CD4-positive, CD25-positive, alpha-beta regulatory T cell (primary cell): ENCODE measurements around the gene ZNF780B. TPM values are rescaled to one million over a fixed set of nuclear protein-coding genes. Genes with fewer than 3 reads are reported as not detected.

ENCODE experiments used
- polyA plus RNA-seq, 4 donors: library from polyadenylated mRNA; unstranded; fragments of 300-500 nt; fragmentation: Illumina TruSeq; gene quantifications; one replicate each; pipeline ENCODE4 v1.2.3, GENCODE V29; 2021
- total RNA-seq: library from RNA; stranded (reverse); gene quantifications from one replicate; pipeline ENCODE4 v1.2.3, GENCODE V29; 2022

Gene ZNF780B
- total and polyA plus RNA-seq, 5 donors from 2014 or later, result 6.4 to 15.5 (median 7.2) TPM

Other genes starting within 250 kb of the ZNF780B start
- gene DYRK1B, start 222.1 kb downstream of the ZNF780B start, total RNA-seq, result 32.6 TPM
- gene DYRK1B, start 222.1 kb downstream of the ZNF780B start, polyA plus RNA-seq, result 10 to 100 TPM in 3 of 4 donors, 1 to 10 TPM in 1; 7.2 to 12.8 (median 10.5) TPM
- 194 TPM for gene FBL, start 209.9 kb downstream of the ZNF780B start, total RNA-seq
- 100 to 1,000 TPM; 142 to 186 (median 166) TPM for gene FBL, start 209.9 kb downstream of the ZNF780B start, polyA plus RNA-seq
- gene FCGBP, start 121.6 kb downstream of the ZNF780B start, total RNA-seq, result 8.4 TPM
- under 1 TPM; 0.06 to 0.27 (median 0.21) TPM for gene FCGBP, start 121.6 kb downstream of the ZNF780B start, polyA plus RNA-seq
- 105 TPM for gene PSMC4, start 85.1 kb downstream of the ZNF780B start, total RNA-seq
- 100 to 1,000 TPM in 2 of 4 donors, 10 to 100 TPM in 2; 89.9 to 122 (median 101) TPM for gene PSMC4, start 85.1 kb downstream of the ZNF780B start, polyA plus RNA-seq
- gene ZNF546, start 59.2 kb downstream of the ZNF780B start, total RNA-seq, result 2.3 TPM
- 1 to 10 TPM; 4.8 to 5.8 (median 5.4) TPM for gene ZNF546, start 59.2 kb downstream of the ZNF780B start, polyA plus RNA-seq
- gene ZNF780A, start 34.7 kb upstream of the ZNF780B start, total RNA-seq, result 10.4 TPM
- 10 to 100 TPM; 10.9 to 19.1 (median 13.4) TPM for gene ZNF780A, start 34.7 kb upstream of the ZNF780B start, polyA plus RNA-seq
- 25.8 TPM for gene MAP3K10, start 135.2 kb upstream of the ZNF780B start, total RNA-seq
- 1 to 10 TPM in 1 of 4 donors, under 1 TPM in 3; 0.14 to 1.4 (median 0.43) TPM for gene MAP3K10, start 135.2 kb upstream of the ZNF780B start, polyA plus RNA-seq
- not detected for gene TTC9B, start 162.2 kb upstream of the ZNF780B start, total RNA-seq
- gene TTC9B, start 162.2 kb upstream of the ZNF780B start, polyA plus RNA-seq, result not detected
- gene CCNP, start 170.5 kb upstream of the ZNF780B start, total RNA-seq, result 1.2 TPM
- under 1 TPM in 1 of 4 donors, not detected in 3; 0.13 TPM for gene CCNP, start 170.5 kb upstream of the ZNF780B start, polyA plus RNA-seq
- 193 TPM for gene AKT2, start 229.1 kb upstream of the ZNF780B start, total RNA-seq
- 10 to 100 TPM; 16.4 to 26.2 (median 24.8) TPM for gene AKT2, start 229.1 kb upstream of the ZNF780B start, polyA plus RNA-seq